ENCODE measurements around the gene LBP.
"Not testable (repeated sequence)": the region's sequence is repeated elsewhere in the genome, so short reads cannot be mapped to it uniquely, and the experiment has no call there.

The LBP gene

DNA sequence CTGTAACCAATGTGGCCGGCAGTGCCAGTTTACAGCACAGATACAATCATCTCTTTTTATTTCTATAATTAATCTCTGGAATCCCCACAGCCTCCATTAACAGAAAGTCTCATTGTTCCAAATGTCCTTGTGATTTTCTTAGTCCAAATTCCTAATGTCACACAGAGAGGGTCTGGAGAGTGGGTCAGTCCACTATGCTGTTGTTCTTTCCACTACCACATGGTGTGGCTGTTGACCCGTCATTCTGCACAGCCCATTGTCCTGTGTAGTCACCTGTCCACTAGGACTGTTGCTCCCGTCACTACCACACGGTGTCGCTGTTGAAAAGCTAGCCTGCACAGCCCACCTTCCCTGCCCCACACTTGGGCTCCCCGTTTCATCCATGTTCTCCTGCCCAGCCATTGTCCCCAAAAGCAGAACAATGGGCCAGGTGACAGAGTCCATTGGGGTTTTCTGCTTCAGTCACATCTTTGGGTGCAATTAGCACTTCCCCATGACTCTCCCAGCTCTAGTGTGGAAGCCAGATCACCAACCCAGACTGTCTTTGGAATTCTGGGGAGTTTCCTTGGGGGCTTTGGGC is 8.6 kb upstream of the LBP start:
- Histone ChIP-seq H2AK5ac (ENCODE audit: low read depth, low read length) (no peak overlapping the region), H3K4me1 (ENCODE audit: control insufficient read depth in 2 of 2, insufficient read depth in 1 of 2, low read depth in 1 of 2, low read length in 2 of 2) (peaks cover 6 to 8% of the 10 kb centered on the region in 2 donors), H3K27ac (replicated peaks; ENCODE audit: low read length) (no peak overlapping the region), H3K9me3 (replicated peaks in 1 of 2; ENCODE audit: control insufficient read depth in 2 of 2, insufficient read depth in 1 of 2, low read depth in 1 of 2, low read length in 2 of 2) (peaks cover 7 to 10% of the 10 kb centered on the region in 2 donors), H3K18ac (ENCODE audit: low read length) (no peak overlapping the region), H3K14ac (ENCODE audit: low read length) (no peak overlapping the region), H2BK15ac (ENCODE audit: low read length) (no peak overlapping the region), H3K4me2 (ENCODE audit: insufficient read depth, low read length, poor library complexity, severe bottlenecking) (no peak overlapping the region), H2BK12ac (ENCODE audit: low read length) (no peak overlapping the region), H2BK120ac (ENCODE audit: low read depth, low read length) (no peak overlapping the region), H3K9ac (ENCODE audit: low read depth, low read length, poor library complexity) (no peak overlapping the region), H3K4ac (ENCODE audit: low read length) (no peak overlapping the region), H3K36me3 (replicated peaks in 1 of 2; ENCODE audit: control insufficient read depth in 2 of 2, insufficient read depth in 2 of 2, low read length in 2 of 2) (no peaks in the 10 kb centered on the region), H3K79me1 (ENCODE audit: low read depth, low read length) (no peaks in the 10 kb centered on the region), H4K8ac (ENCODE audit: low read depth, low read length) (no peak overlapping the region), H4K91ac (ENCODE audit: low read depth, low read length, poor library complexity) (no peak overlapping the region), H3K23ac (ENCODE audit: low read depth, low read length, poor library complexity) (no peak overlapping the region), H2BK5ac (ENCODE audit: low read length) (no peak overlapping the region), H3K4me3 (ENCODE audit: low read length in 2 of 2) (no peak overlapping the region), H2AFZ (ENCODE audit: low read length) (no peak overlapping the region), H3K27me3 (ENCODE audit: control insufficient read depth in 3 of 3, insufficient read depth in 3 of 3, low read depth in 1 of 3, low read length in 3 of 3) (no peaks in the 10 kb centered on the region)
- WGBS, 2 donors (ENCODE audit: extremely low coverage in 2 of 2, insufficient read length in 2 of 2, insufficient replicate concordance in 1 of 2), result no CpG with 5 or more reads among the region's 6 CpGs
- peak; percentile 63 for DNase-seq (ENCODE audit: low spot score)

DNA sequence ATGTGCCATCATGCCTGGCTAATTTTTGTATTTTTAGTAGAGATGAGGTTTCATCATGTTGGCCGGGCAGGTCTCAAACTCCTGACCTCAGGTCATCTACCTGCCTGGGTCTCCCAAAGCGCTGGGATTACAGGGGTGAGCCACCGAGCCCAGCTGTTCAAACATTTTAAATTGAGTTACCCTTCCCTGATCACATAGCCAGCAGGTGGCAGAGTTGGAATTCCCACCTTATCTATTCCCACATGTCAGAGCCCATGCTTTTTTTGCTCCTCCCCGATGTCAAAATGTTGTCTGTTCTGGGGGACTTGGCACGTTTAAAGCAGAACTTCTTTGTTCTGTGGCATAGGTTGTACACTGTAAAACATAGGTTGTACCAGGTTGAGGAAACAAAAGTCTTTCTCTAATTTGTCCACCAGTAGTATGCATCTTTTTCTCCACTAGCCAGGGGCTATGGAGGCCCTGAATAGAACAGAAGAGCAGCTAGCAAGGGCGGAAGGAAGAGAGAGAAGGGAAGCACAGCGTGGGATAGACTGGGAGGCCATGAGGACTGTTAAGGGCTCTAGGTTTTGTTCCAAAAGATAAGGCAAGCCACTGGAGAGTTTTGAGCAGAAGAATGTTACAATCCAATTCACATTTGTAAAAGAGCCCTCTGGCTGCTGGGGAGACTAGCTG is 7.3 kb upstream of the LBP start:
- Histone ChIP-seq H2BK5ac (ENCODE audit: low read length) (no peak overlapping the region), H2BK120ac (ENCODE audit: low read depth, low read length) (no peak overlapping the region), H3K18ac (ENCODE audit: low read length) (no peak overlapping the region), H2AK5ac (ENCODE audit: low read depth, low read length) (no peak overlapping the region), H3K14ac (ENCODE audit: low read length) (no peak overlapping the region), H3K79me1 (ENCODE audit: low read depth, low read length) (no peaks in the 10 kb centered on the region), H3K4me1 (ENCODE audit: control insufficient read depth in 2 of 2, insufficient read depth in 1 of 2, low read depth in 1 of 2, low read length in 2 of 2) (peaks cover 8 to 12% of the 10 kb centered on the region in 2 donors), H4K8ac (ENCODE audit: low read depth, low read length) (no peak overlapping the region), H3K4me3 (ENCODE audit: low read length in 2 of 2) (no peak overlapping the region), H2BK15ac (ENCODE audit: low read length) (no peak overlapping the region), H3K4me2 (ENCODE audit: insufficient read depth, low read length, poor library complexity, severe bottlenecking) (no peak overlapping the region), H3K4ac (ENCODE audit: low read length) (no peak overlapping the region), H3K36me3 (replicated peaks in 1 of 2; ENCODE audit: control insufficient read depth in 2 of 2, insufficient read depth in 2 of 2, low read length in 2 of 2) (no peaks in the 10 kb centered on the region), H2BK12ac (ENCODE audit: low read length) (no peak overlapping the region), H2AFZ (ENCODE audit: low read length) (no peak overlapping the region), H3K27me3 (ENCODE audit: control insufficient read depth in 3 of 3, insufficient read depth in 3 of 3, low read depth in 1 of 3, low read length in 3 of 3) (no peaks in the 10 kb centered on the region), H4K91ac (ENCODE audit: low read depth, low read length, poor library complexity) (no peak overlapping the region), H3K23ac (ENCODE audit: low read depth, low read length, poor library complexity) (no peak overlapping the region), H3K9ac (ENCODE audit: low read depth, low read length, poor library complexity) (no peak overlapping the region), H3K27ac (replicated peaks; ENCODE audit: low read length) (no peak overlapping the region), H3K9me3 (replicated peaks in 1 of 2; ENCODE audit: control insufficient read depth in 2 of 2, insufficient read depth in 1 of 2, low read depth in 1 of 2, low read length in 2 of 2) (peaks cover 7 to 10% of the 10 kb centered on the region in 2 donors)
- DNase-seq (ENCODE audit: low spot score), result no peak
- no CpG with 5 or more reads among the region's 7 CpGs for WGBS, 2 donors (ENCODE audit: extremely low coverage in 2 of 2, insufficient read length in 2 of 2, insufficient replicate concordance in 1 of 2)

DNA sequence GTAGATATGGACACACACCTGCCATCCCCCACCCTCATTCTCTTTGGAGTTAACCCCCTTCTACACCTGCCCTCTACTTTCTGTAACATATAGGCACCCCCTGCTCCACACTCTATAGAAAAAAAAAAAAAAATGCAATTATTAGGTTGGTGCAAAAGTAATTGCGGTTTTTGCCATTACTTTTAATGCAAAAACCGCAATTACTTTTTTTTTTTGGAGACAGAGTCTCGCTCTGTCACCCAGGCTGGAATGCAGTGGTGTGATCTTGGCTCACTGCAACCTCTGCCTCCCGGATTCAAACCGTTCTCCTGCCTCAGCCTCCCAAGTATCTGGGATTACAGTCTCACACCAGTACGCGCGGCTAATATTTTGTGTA is 6.8 kb upstream of the LBP start:
- H4K8ac ChIP-seq (ENCODE audit: low read depth, low read length); H3K14ac ChIP-seq (ENCODE audit: low read length); H3K23ac ChIP-seq (ENCODE audit: low read depth, low read length, poor library complexity); H3K4me3 ChIP-seq (ENCODE audit: low read length in 2 of 2); H3K79me1 ChIP-seq (ENCODE audit: low read depth, low read length); H4K91ac ChIP-seq (ENCODE audit: low read depth, low read length, poor library complexity); H2BK15ac ChIP-seq (ENCODE audit: low read length); H2AK5ac ChIP-seq (ENCODE audit: low read depth, low read length); H2AFZ ChIP-seq (ENCODE audit: low read length); H3K4me2 ChIP-seq (ENCODE audit: insufficient read depth, low read length, poor library complexity, severe bottlenecking); H3K4ac ChIP-seq (ENCODE audit: low read length); H2BK120ac ChIP-seq (ENCODE audit: low read depth, low read length); H3K9me3 ChIP-seq (replicated peaks in 1 of 2; ENCODE audit: control insufficient read depth in 2 of 2, insufficient read depth in 1 of 2, low read depth in 1 of 2, low read length in 2 of 2); H3K27ac ChIP-seq (replicated peaks; ENCODE audit: low read length); H2BK12ac ChIP-seq (ENCODE audit: low read length); H3K18ac ChIP-seq (ENCODE audit: low read length); DNase-seq (ENCODE audit: low spot score); H3K9ac ChIP-seq (ENCODE audit: low read depth, low read length, poor library complexity); H3K27me3 ChIP-seq (ENCODE audit: control insufficient read depth in 3 of 3, insufficient read depth in 3 of 3, low read depth in 1 of 3, low read length in 3 of 3); H2BK5ac ChIP-seq (ENCODE audit: low read length); H3K36me3 ChIP-seq (replicated peaks in 1 of 2; ENCODE audit: control insufficient read depth in 2 of 2, insufficient read depth in 2 of 2, low read length in 2 of 2): not testable (repeated sequence)
- no CpG with 5 or more reads among the region's 8 CpGs for whole genome bisulfite sequencing, 2 donors (ENCODE audit: extremely low coverage in 2 of 2, insufficient read length in 2 of 2, insufficient replicate concordance in 1 of 2)
- H3K4me1 ChIP-seq (ENCODE audit: control insufficient read depth in 2 of 2, insufficient read depth in 1 of 2, low read depth in 1 of 2, low read length in 2 of 2), result peaks cover 8 to 12% of the 10 kb centered on the region in 2 donors

GRCh38 chr20:38339997-38340396 is 6.3 kb upstream of the LBP start:
- Histone ChIP-seq H4K8ac (ENCODE audit: low read depth, low read length) (no peak overlapping the region), H3K79me1 (ENCODE audit: low read depth, low read length) (no peaks in the 10 kb centered on the region), H3K4me3 (ENCODE audit: low read length in 2 of 2) (no peak overlapping the region), H3K27ac (replicated peaks; ENCODE audit: low read length) (no peak overlapping the region), H3K14ac (ENCODE audit: low read length) (no peak overlapping the region), H3K9me3 (replicated peaks in 1 of 2; ENCODE audit: control insufficient read depth in 2 of 2, insufficient read depth in 1 of 2, low read depth in 1 of 2, low read length in 2 of 2) (peaks cover 7 to 10% of the 10 kb centered on the region in 2 donors), H3K18ac (ENCODE audit: low read length) (no peak overlapping the region), H4K91ac (ENCODE audit: low read depth, low read length, poor library complexity) (no peak overlapping the region), H2BK120ac (ENCODE audit: low read depth, low read length) (no peak overlapping the region), H3K4me1 (ENCODE audit: control insufficient read depth in 2 of 2, insufficient read depth in 1 of 2, low read depth in 1 of 2, low read length in 2 of 2) (peaks cover 8 to 12% of the 10 kb centered on the region in 2 donors), H2BK12ac (ENCODE audit: low read length) (no peak overlapping the region), H3K4me2 (ENCODE audit: insufficient read depth, low read length, poor library complexity, severe bottlenecking) (no peak overlapping the region), H3K23ac (ENCODE audit: low read depth, low read length, poor library complexity) (no peak overlapping the region), H2BK5ac (ENCODE audit: low read length) (no peak overlapping the region), H2AFZ (ENCODE audit: low read length) (no peak overlapping the region), H2AK5ac (ENCODE audit: low read depth, low read length) (no peak overlapping the region), H2BK15ac (ENCODE audit: low read length) (no peak overlapping the region), H3K4ac (ENCODE audit: low read length) (no peak overlapping the region), H3K9ac (ENCODE audit: low read depth, low read length, poor library complexity) (no peak overlapping the region), H3K36me3 (replicated peaks in 1 of 2; ENCODE audit: control insufficient read depth in 2 of 2, insufficient read depth in 2 of 2, low read length in 2 of 2) (no peaks in the 10 kb centered on the region), H3K27me3 (ENCODE audit: control insufficient read depth in 3 of 3, insufficient read depth in 3 of 3, low read depth in 1 of 3, low read length in 3 of 3) (no peaks in the 10 kb centered on the region)
- WGBS, 2 donors (ENCODE audit: extremely low coverage in 2 of 2, insufficient read length in 2 of 2, insufficient replicate concordance in 1 of 2), result 100% methylated on average over 1 of the region's 3 CpGs; no CpG with 5 or more reads in 1 of the 2 donors
- DNase-seq (ENCODE audit: low spot score), result no peak
